ENCODE results near the gene APBA2.
"Not testable (repeated sequence)": the region's sequence is repeated elsewhere in the genome, so short reads cannot be mapped to it uniquely, and the experiment has no call there.

APBA2 gene

GRCh38 chr15:28879551-28879950 is 6.2 kb upstream of the APBA2 start:
- no peak for DNase-seq

- no peak for DNase-seq
Measured at GRCh38 chr15:28880680-28881079, 5.1 kb upstream of the APBA2 start.

GRCh38 chr15:28881170-28881569 is 4.6 kb upstream of the APBA2 start:
- peak; percentile 4 for DNase-seq

GRCh38 chr15:28881600-28881999 is 4.2 kb upstream of the APBA2 start:
- DNase-seq: no peak

- no peak for DNase-seq
Measured at GRCh38 chr15:28884151-28884940, 1.4 kb upstream of the APBA2 start.

GRCh38 chr15:28885128-28885629 is 595 bp upstream of the APBA2 start:
- DNase-seq: peak; percentile 18

- no peak for DNase-seq
Measured at GRCh38 chr15:28886431-28887338, 911 bp downstream of the APBA2 start.

- no peak for DNase-seq
Measured at GRCh38 chr15:28887339-28888174, 1.8 kb downstream of the APBA2 start.

- no peak for DNase-seq
Measured at GRCh38 chr15:28888302-28888894, 2.6 kb downstream of the APBA2 start.

- DNase-seq: no peak
Measured at GRCh38 chr15:28888900-28889299, 3.1 kb downstream of the APBA2 start.

- DNase-seq: no peak
Measured at GRCh38 chr15:28889346-28889745, 3.6 kb downstream of the APBA2 start.

- DNase-seq: not testable (repeated sequence)
Measured at GRCh38 chr15:28889871-28890270, 4.1 kb downstream of the APBA2 start.

GRCh38 chr15:28890291-28890690 is 4.5 kb downstream of the APBA2 start:
- DNase-seq: not testable (repeated sequence)

GRCh38 chr15:28890711-28891495 is 5.1 kb downstream of the APBA2 start:
- DNase-seq: peak; percentile 42

- DNase-seq: no peak
Measured at GRCh38 chr15:28891588-28891987, 5.8 kb downstream of the APBA2 start.

- peak; percentile 56 for DNase-seq
Measured at GRCh38 chr15:28892789-28893610, 7.2 kb downstream of the APBA2 start.

GRCh38 chr15:28894631-28895030 is 8.9 kb downstream of the APBA2 start:
- no peak for DNase-seq

GRCh38 chr15:28895146-28895545 is 9.4 kb downstream of the APBA2 start:
- no peak for DNase-seq

GRCh38 chr15:28895566-28895965 is 9.8 kb downstream of the APBA2 start:
- DNase-seq: no peak

GRCh38 chr15:28896951-28897350 is 11.2 kb downstream of the APBA2 start:
- DNase-seq: peak; percentile 90

All from fibroblast of skin of right biceps (primary cell).